Upper lobe of left lung (tissue), 6 donors: Measurements from ENCODE around the gene SWI5. TPM values are rescaled to one million over a fixed set of nuclear protein-coding genes. Genes with fewer than 3 reads are reported as not detected.

Experiments used
- ATAC-seq, 2 donors: fragments of 200-7000 bp; cut with Tn5 transposase; one replicate each; pipeline ENCODE4 v1.9.1; 2022; ENCODE audit warnings: mild to moderate bottlenecking in 2 of 2, moderate library complexity in 2 of 2; ENCODE audit not compliant: low FRiP score in 2 of 2
- DNase-seq, 2 donors: peaks; one replicate each; pipeline ENCODE4 v3.0.0-alpha.2; 2019 to 2020
- H3K27ac ChIP-seq, 4 donors: fragments of 200-600 bp; sonication (generic); one replicate each; pipeline ENCODE4 v1.5.1; 2016 to 2019
- H3K27me3 ChIP-seq, 4 donors: fragments of 200-600 bp; sonication (generic); one replicate each; pipeline ENCODE4 v1.5.1; 2017 to 2019
- H3K36me3 ChIP-seq, 4 donors: fragments of 200-600 bp; sonication (generic); one replicate each; pipeline ENCODE4 v1.5.1; 2016 to 2019
- H3K4me1 ChIP-seq, 4 donors: fragments of 200-600 bp; sonication (generic); one replicate each; pipeline ENCODE4 v1.5.1; 2018 to 2019
- H3K4me3 ChIP-seq, 4 donors: fragments of 200-600 bp; sonication (generic); one replicate each; pipeline ENCODE4 v1.5.1; 2017 to 2019; ENCODE audit warnings: mild to moderate bottlenecking in 2 of 4, moderate library complexity in 1 of 4
- H3K9me3 ChIP-seq, 4 donors: fragments of 200-600 bp; sonication (generic); one replicate each; pipeline ENCODE4 v1.5.1; 2018 to 2019
- CTCF ChIP-seq, 6 experiments: fragments of 450-650 bp in 4 of 6; fragments of 200-600 bp in 2 of 6; sonication (generic) in 2 of 6; IDR thresholded peaks; one replicate each; pipeline ENCODE4 v1.5.1; 2016 to 2019; ENCODE audit warnings: antibody characterized with exemption in 6 of 6
- EP300 ChIP-seq, 4 donors: sonication (generic); formaldehyde crosslinking; IDR thresholded peaks; one replicate each; pipeline ENCODE4 v1.5.1; 2017; ENCODE audit warnings: antibody characterized with exemption in 4 of 4, control low read depth in 2 of 4
- POLR2A ChIP-seq, 4 donors: fragments of 450-650 bp; IDR thresholded peaks; one replicate each; pipeline ENCODE4 v1.5.1; 2016 to 2017; ENCODE audit warnings: antibody characterized with exemption in 4 of 4, mild to moderate bottlenecking in 2 of 4
- POLR2AphosphoS5 ChIP-seq, 2 donors: sonication (generic); formaldehyde crosslinking; IDR thresholded peaks; one replicate each; pipeline ENCODE4 v1.5.1; 2017; ENCODE audit warnings: antibody characterized with exemption in 2 of 2
- WGBS, 2 donors: methylation state at CpG; one replicate each; pipeline ENCODE4 v1.1.5; 2017 to 2018; 5-methylcytosine and 5-hydroxymethylcytosine counted together
- total RNA-seq, 6 donors: library from RNA; depleted of rRNA in 4 of 6; stranded (reverse); fragments of >200 nt in 4 of 6; gene quantifications; one replicate each; pipeline versions ENCODE4 v1.1.0 to v1.2.1, GENCODE V29; 2016 to 2021
- donor health status: DM: no; HTN: no; CAD: no; lungs with moderate emphysema.
- donor health status: DM: no; HTN: yes; CAD: no; lungs with severe emphysema.

Gene SWI5
- total RNA-seq, 6 donors from 2014 or later = 13.7 to 28.3 (median 22.8) TPM

GRCh38 chr9:128321879-128322403 is 45.9 kb downstream of the SWI5 start:
- DNase-seq (no peak), ATAC-seq (no peak)
- TF ChIP-seq EP300 (IDR thresholded peaks at IDR 0.05) = no peak
- TF ChIP-seq CTCF (IDR thresholded peaks at IDR 0.05) = no peak
- no peak for TF ChIP-seq POLR2A (IDR thresholded peaks at IDR 0.05)
- TF ChIP-seq POLR2AphosphoS5 (IDR thresholded peaks at IDR 0.05) = no peak
- whole genome bisulfite sequencing, 2 donors = 2% methylated on average over 20 to 21 of the region's 21 CpGs
- Histone ChIP-seq H3K27me3 (no peaks in the 10 kb centered on the region), H3K27ac (peak overlapping the region; percentile 83 to 92 (median 89)), H3K4me3 (peak overlapping the region; percentile 66 to 100 (median 90)), H3K4me1 (peaks cover 19 to 33% (median 22%) of the 10 kb centered on the region in 4 donors), H3K9me3 (no peaks in the 10 kb centered on the region), H3K36me3 (peaks cover 0 to 43% (median 16%) of the 10 kb centered on the region in 4 donors)

GRCh38 chr9:128322404-128323211 is 46.5 kb downstream of the SWI5 start, which contains the start of the genes COQ4 and TRUB2:
COQ4 (plus strand) TSS chr9:128322839; CDS start chr9:128322859, 20 bp downstream.
TRUB2 (minus strand) TSS chr9:128322447; CDS start chr9:128322408, 39 bp downstream.
- peak; percentile 94 to 95 for DNase-seq
- peak within 1 kb of the TSS; percentile 66 to 100 (median 90) for H3K4me3 ChIP-seq
- no peaks in the 10 kb centered on the region for H3K27me3 ChIP-seq
- WGBS, 2 donors = 0% methylated on average over 38 to 48 of the region's 83 CpGs
- H3K36me3 ChIP-seq = peaks cover 0 to 43% (median 17%) of the 10 kb centered on the region in 4 donors
- H3K9me3 ChIP-seq = no peaks in the 10 kb centered on the region
- peaks cover 19 to 33% (median 22%) of the 10 kb centered on the region in 4 donors for H3K4me1 ChIP-seq
- peak within 1 kb of the TSS; percentile 83 to 92 (median 89) for H3K27ac ChIP-seq
- ATAC-seq = peak; percentile 98
- TF ChIP-seq CTCF (IDR thresholded peaks at IDR 0.05) (peak in 2 of 6 experiments; percentile 8 to 22), POLR2AphosphoS5 (IDR thresholded peaks at IDR 0.05) (peak in 1 of 2 donors; percentile 80), EP300 (IDR thresholded peaks at IDR 0.05) (peak in 1 of 4 donors; percentile 69), POLR2A (IDR thresholded peaks at IDR 0.05) (peak in 3 of 4 donors; percentile 27 to 39 (median 31))

GRCh38 chr9:128323212-128323730 is 47.2 kb downstream of the SWI5 start:
- Histone ChIP-seq H3K36me3 (peaks cover 0 to 44% (median 20%) of the 10 kb centered on the region in 4 donors), H3K27ac (peak overlapping the region; percentile 83 to 92 (median 89)), H3K4me1 (peaks cover 19 to 33% (median 22%) of the 10 kb centered on the region in 4 donors), H3K27me3 (no peaks in the 10 kb centered on the region), H3K9me3 (no peaks in the 10 kb centered on the region), H3K4me3 (peak overlapping the region; percentile 66 to 100 (median 90))
- DNase-seq (no peak), ATAC-seq (no peak)
- 28 to 32% methylated on average over 11 to 16 of the region's 16 CpGs for WGBS, 2 donors
- TF ChIP-seq EP300 (IDR thresholded peaks at IDR 0.05) = no peak
- TF ChIP-seq POLR2A (IDR thresholded peaks at IDR 0.05) = no peak
- TF ChIP-seq CTCF (IDR thresholded peaks at IDR 0.05) = no peak
- TF ChIP-seq POLR2AphosphoS5 (IDR thresholded peaks at IDR 0.05) = no peak

- 80 to 83% methylated on average over 12 of the region's 12 CpGs for WGBS, 2 donors
- H3K27ac ChIP-seq = peak overlapping the region in 1 of 4 donors; percentile 89
- no peaks in the 10 kb centered on the region for H3K9me3 ChIP-seq
Observed at GRCh38 chr9:128323791-128324190, 47.7 kb downstream of the SWI5 start.

More at GRCh38 chr9:128323791-128324190, 47.7 kb downstream of the SWI5 start:
- Histone ChIP-seq H3K27me3 (no peaks in the 10 kb centered on the region), H3K4me1 (peaks cover 19 to 33% (median 22%) of the 10 kb centered on the region in 4 donors), H3K4me3 (peak overlapping the region in 3 of 4 donors; percentile 66 to 95 (median 85)), H3K36me3 (peaks cover 0 to 41% (median 22%) of the 10 kb centered on the region in 4 donors)
- ATAC-seq (no peak), DNase-seq (no peak)
- TF ChIP-seq EP300 (IDR thresholded peaks at IDR 0.05) = no peak
- TF ChIP-seq POLR2A (IDR thresholded peaks at IDR 0.05) = no peak
- TF ChIP-seq CTCF (IDR thresholded peaks at IDR 0.05) = no peak
- TF ChIP-seq POLR2AphosphoS5 (IDR thresholded peaks at IDR 0.05) = no peak
